ENCODE measurements around the gene DIP2A.

Gene DIP2A

GRCh38 chr21:46428286-46428685 is 30.4 kb upstream of the DIP2A start:
- no peak for TF ChIP-seq CTCF (IDR thresholded peaks at IDR 0.05; ENCODE audit: insufficient read depth, low read length, poor library complexity, severe bottlenecking)
- no peak for TF ChIP-seq EZH2phosphoT487 (conservative IDR thresholded peaks at IDR 0.05; ENCODE audit: low read length)
- H3K36me3 ChIP-seq (ENCODE audit: low read length) = peaks cover 3% of the 10 kb centered on the region; the same call in 1 of the 2 replicates
- H4K20me1 ChIP-seq (ENCODE audit: low read depth, low read length) = no peaks in the 10 kb centered on the region
- H3K9ac ChIP-seq (ENCODE audit: low read length) = no peak overlapping the region
- no peak overlapping the region for H3K27ac ChIP-seq (ENCODE audit: low read depth, low read length)
- no peaks in the 10 kb centered on the region for H3K79me2 ChIP-seq (ENCODE audit: insufficient read depth, low read length)
- no peaks in the 10 kb centered on the region for H3K9me2 ChIP-seq (replicated peaks; ENCODE audit: insufficient read depth, low read length)
- no peak overlapping the region for H2AFZ ChIP-seq (ENCODE audit: low read depth, low read length, severe bottlenecking)
- no peaks in the 10 kb centered on the region for H3K27me3 ChIP-seq (ENCODE audit: low read length)
- H3K4me2 ChIP-seq (ENCODE audit: low read depth, low read length, poor library complexity, severe bottlenecking) = no peak overlapping the region
- no peaks in the 10 kb centered on the region for H3F3A ChIP-seq (ENCODE audit: insufficient read depth)
- H3K4me3 ChIP-seq (ENCODE audit: insufficient read depth, low read length, poor library complexity, severe bottlenecking) = no peak overlapping the region
- H3K9me3 ChIP-seq (ENCODE audit: insufficient read depth, low read length) = no peaks in the 10 kb centered on the region

- Histone ChIP-seq H2AFZ (ENCODE audit: low read depth, low read length, severe bottlenecking) (no peak overlapping the region), H3K4me3 (ENCODE audit: insufficient read depth, low read length, poor library complexity, severe bottlenecking) (no peak overlapping the region), H3K4me2 (ENCODE audit: low read depth, low read length, poor library complexity, severe bottlenecking) (no peak overlapping the region), H3K9ac (ENCODE audit: low read length) (no peak overlapping the region), H3K27ac (ENCODE audit: low read depth, low read length) (no peak overlapping the region), H3K9me2 (replicated peaks; ENCODE audit: insufficient read depth, low read length) (no peaks in the 10 kb centered on the region), H3K27me3 (ENCODE audit: low read length) (no peaks in the 10 kb centered on the region), H3K36me3 (ENCODE audit: low read length) (peaks cover 3% of the 10 kb centered on the region; the same call in 1 of the 2 replicates), H3K9me3 (ENCODE audit: insufficient read depth, low read length) (no peaks in the 10 kb centered on the region), H4K20me1 (ENCODE audit: low read depth, low read length) (no peaks in the 10 kb centered on the region), H3F3A (ENCODE audit: insufficient read depth) (no peaks in the 10 kb centered on the region), H3K79me2 (ENCODE audit: insufficient read depth, low read length) (no peaks in the 10 kb centered on the region)
- TF ChIP-seq EZH2phosphoT487 (conservative IDR thresholded peaks at IDR 0.05; ENCODE audit: low read length) = no peak
- no peak for TF ChIP-seq CTCF (IDR thresholded peaks at IDR 0.05; ENCODE audit: insufficient read depth, low read length, poor library complexity, severe bottlenecking)
Observed at GRCh38 chr21:46428987-46429710, 29.5 kb upstream of the DIP2A start.

- Histone ChIP-seq H4K20me1 (ENCODE audit: low read depth, low read length) (no peaks in the 10 kb centered on the region), H3F3A (ENCODE audit: insufficient read depth) (no peaks in the 10 kb centered on the region), H3K4me2 (ENCODE audit: low read depth, low read length, poor library complexity, severe bottlenecking) (no peak overlapping the region)
Observed at GRCh38 chr21:46429754-46430681, 28.7 kb upstream of the DIP2A start.

More at GRCh38 chr21:46429754-46430681, 28.7 kb upstream of the DIP2A start:
- Histone ChIP-seq H3K27ac (ENCODE audit: low read depth, low read length) (no peak overlapping the region), H3K79me2 (ENCODE audit: insufficient read depth, low read length) (no peaks in the 10 kb centered on the region), H3K9me2 (replicated peaks; ENCODE audit: insufficient read depth, low read length) (no peaks in the 10 kb centered on the region), H3K36me3 (ENCODE audit: low read length) (peaks cover 3% of the 10 kb centered on the region; the same call in 1 of the 2 replicates), H3K4me3 (ENCODE audit: insufficient read depth, low read length, poor library complexity, severe bottlenecking) (no peak overlapping the region), H3K9ac (ENCODE audit: low read length) (no peak overlapping the region), H2AFZ (ENCODE audit: low read depth, low read length, severe bottlenecking) (no peak overlapping the region), H3K27me3 (ENCODE audit: low read length) (no peaks in the 10 kb centered on the region), H3K9me3 (ENCODE audit: insufficient read depth, low read length) (no peaks in the 10 kb centered on the region)
- TF ChIP-seq EZH2phosphoT487 (conservative IDR thresholded peaks at IDR 0.05; ENCODE audit: low read length) (no peak), CTCF (IDR thresholded peaks at IDR 0.05; ENCODE audit: insufficient read depth, low read length, poor library complexity, severe bottlenecking) (no peak)

Data from SU-DHL-6 (cell line).